Osteocyte (in vitro differentiated cells): ENCODE results near the gene PGGHG. TPM values are rescaled to one million over a fixed set of nuclear protein-coding genes. Genes with fewer than 3 reads are reported as not detected.

ENCODE experiments used
- DNase-seq: peaks from one replicate; pipeline ENCODE4 v3.0.0; 2021; ENCODE audit warnings: mixed read lengths; ENCODE audit not compliant: unreplicated experiment; ENCODE audit errors: extremely low spot score
- H3K27ac Mint-ChIP-seq: one replicate; pipeline ENCODE4 v1.8.0; 2021; ENCODE audit warnings: mild to moderate bottlenecking, mixed read lengths; ENCODE audit not compliant: unreplicated experiment
- H3K27me3 Mint-ChIP-seq: one replicate; pipeline ENCODE4 v1.8.0; 2021; ENCODE audit warnings: mixed read lengths; ENCODE audit not compliant: unreplicated experiment
- H3K36me3 Mint-ChIP-seq: one replicate; pipeline ENCODE4 v1.8.0; 2021; ENCODE audit warnings: mixed read lengths; ENCODE audit not compliant: unreplicated experiment
- H3K4me1 Mint-ChIP-seq: one replicate; pipeline ENCODE4 v1.8.0; 2021; ENCODE audit warnings: mixed read lengths; ENCODE audit not compliant: unreplicated experiment
- H3K4me3 Mint-ChIP-seq: one replicate; pipeline ENCODE4 v1.8.0; 2021; ENCODE audit warnings: mild to moderate bottlenecking, moderate library complexity, mixed read lengths; ENCODE audit not compliant: unreplicated experiment
- H3K9me3 Mint-ChIP-seq: one replicate; pipeline ENCODE4 v1.8.0; 2021; ENCODE audit warnings: mixed read lengths; ENCODE audit not compliant: unreplicated experiment
- CTCF ChIP-seq: fragments of 200-600 bp; sonication (generic); IDR thresholded peaks from 2 replicates; pipeline ENCODE4 v1.5.0; 2021; ENCODE audit warnings: antibody characterized with exemption, mild to moderate bottlenecking, moderate library complexity
- total RNA-seq: library from RNA; stranded (reverse); gene quantifications from 2 replicates; pipeline ENCODE4 v1.2.1, GENCODE V29; 2021

Gene PGGHG
- total RNA-seq, 1 donor from 2014 or later, result 43.4 TPM

- no peak for TF ChIP-seq CTCF
- H3K9me3 Mint-ChIP-seq, result no peaks in the 10 kb centered on the region
- no peak overlapping the region for H3K4me3 Mint-ChIP-seq
- DNase-seq, result no peak
- peaks cover 14% of the 10 kb centered on the region for H3K4me1 Mint-ChIP-seq
- peaks cover 1% of the 10 kb centered on the region for H3K36me3 Mint-ChIP-seq
- H3K27me3 Mint-ChIP-seq, result no peaks in the 10 kb centered on the region
- no peak overlapping the region for H3K27ac Mint-ChIP-seq
Observed at GRCh38 chr11:294780-295179, 5.9 kb downstream of the PGGHG start.

DNA sequence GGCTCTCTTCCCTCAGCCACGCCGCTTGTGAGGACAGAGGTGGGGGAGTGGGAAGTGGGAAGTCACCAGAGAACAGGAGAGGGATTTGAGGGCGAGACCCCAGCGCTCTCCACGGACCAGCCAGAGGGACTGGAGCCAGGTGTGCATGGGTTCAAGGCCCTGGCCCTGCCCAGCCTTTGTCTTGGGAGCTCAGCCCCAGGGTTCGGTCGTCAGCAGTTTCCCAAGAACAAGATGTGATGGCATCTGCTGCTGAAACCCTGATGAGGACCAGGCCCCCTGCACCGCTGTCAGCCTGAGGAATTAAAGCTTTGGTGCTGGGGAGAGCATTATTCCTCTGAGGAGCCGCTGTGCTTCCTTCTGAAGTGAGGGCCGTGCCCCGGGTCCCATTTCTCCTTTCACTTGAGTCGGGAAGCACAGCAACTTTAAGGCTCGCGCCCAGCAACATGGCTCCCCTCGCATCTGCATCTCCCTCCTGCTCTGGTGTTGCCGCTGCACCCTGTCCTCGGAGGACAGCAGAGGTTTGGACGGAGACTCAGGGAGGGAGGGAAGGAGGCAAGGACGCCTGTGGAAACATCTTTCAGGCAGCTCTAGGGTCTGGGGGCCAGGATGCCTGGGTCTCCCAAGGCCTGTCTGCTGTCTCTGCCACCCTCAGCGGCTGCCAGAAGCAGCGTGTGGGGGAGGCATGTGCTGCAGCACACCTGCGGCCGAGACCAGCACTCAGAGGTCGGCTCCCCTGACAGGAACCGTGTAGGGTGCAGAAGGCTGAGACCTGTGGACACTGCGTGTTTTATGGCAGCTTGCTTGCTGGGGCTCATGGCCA lies 6.6 kb downstream of the PGGHG start:
- no peak for TF ChIP-seq CTCF
- peaks cover 1% of the 10 kb centered on the region for H3K36me3 Mint-ChIP-seq
- H3K27me3 Mint-ChIP-seq, result no peaks in the 10 kb centered on the region
- no peak overlapping the region for H3K27ac Mint-ChIP-seq
- no peaks in the 10 kb centered on the region for H3K9me3 Mint-ChIP-seq
- DNase-seq, result no peak
- no peak overlapping the region for H3K4me3 Mint-ChIP-seq
- H3K4me1 Mint-ChIP-seq, result peaks cover 12% of the 10 kb centered on the region

GRCh38 chr11:296171-297050 lies 7.5 kb downstream of the PGGHG start:
- TF ChIP-seq CTCF, result no peak
- no peaks in the 10 kb centered on the region for H3K9me3 Mint-ChIP-seq
- DNase-seq, result no peak
- H3K27me3 Mint-ChIP-seq, result no peaks in the 10 kb centered on the region
- no peak overlapping the region for H3K27ac Mint-ChIP-seq
- H3K36me3 Mint-ChIP-seq, result peaks cover 1% of the 10 kb centered on the region
- H3K4me1 Mint-ChIP-seq, result peaks cover 8% of the 10 kb centered on the region
- no peak overlapping the region for H3K4me3 Mint-ChIP-seq

- no peaks in the 10 kb centered on the region for H3K27me3 Mint-ChIP-seq
- no peak for TF ChIP-seq CTCF
- H3K4me3 Mint-ChIP-seq, result no peak overlapping the region
Observed at GRCh38 chr11:297051-297585, 8.2 kb downstream of the PGGHG start.

More at GRCh38 chr11:297051-297585, 8.2 kb downstream of the PGGHG start:
- Mint-ChIP-seq H3K27ac (no peak overlapping the region), H3K9me3 (no peaks in the 10 kb centered on the region), H3K4me1 (peaks cover 8% of the 10 kb centered on the region), H3K36me3 (peaks cover 1% of the 10 kb centered on the region)
- DNase-seq, result no peak
